Measurements from ENCODE around the gene FASTKD3. TPM values are rescaled to one million over a fixed set of nuclear protein-coding genes. Genes with fewer than 3 reads are reported as not detected.

Gene FASTKD3
- total and polyA plus RNA-seq, 4 donors = 6.3 to 11.3 (median 9.5) TPM

GRCh38 chr5:7837403-7837802, 31.4 kb downstream of the FASTKD3 start (continued):
- no peak for TF ChIP-seq FOXA2 (IDR thresholded peaks at IDR 0.05)

- Histone ChIP-seq H3K27ac (ENCODE audit: low read depth in 1 of 2, low read length in 2 of 2) (no peak overlapping the region), H3K36me3 (ENCODE audit: control insufficient read depth in 4 of 4, insufficient read depth in 3 of 4, low read depth in 1 of 4, low read length in 3 of 4) (no peaks in the 10 kb centered on the region), H3K9ac (ENCODE audit: low read depth in 1 of 2, low read length in 2 of 2) (no peak overlapping the region), H3K9me3 (ENCODE audit: control insufficient read depth in 4 of 4, low read length in 3 of 4) (no peaks in the 10 kb centered on the region), H3K27me3 (ENCODE audit: control insufficient read depth in 4 of 4, insufficient read depth in 4 of 4, low read length in 3 of 4) (no peaks in the 10 kb centered on the region), H3K4me1 (ENCODE audit: control insufficient read depth in 4 of 4, insufficient read depth in 4 of 4, low read length in 3 of 4) (no peaks in the 10 kb centered on the region), H3K4me3 (ENCODE audit: low read depth in 1 of 3, low read length in 3 of 3) (no peak overlapping the region)
- 90% methylated on average over 4 of the region's 4 CpGs for WGBS
- no peak for DNase-seq (ENCODE audit: low spot score)
- TF ChIP-seq ZBTB33 (IDR thresholded peaks at IDR 0.05) = no peak
- TF ChIP-seq FOXA2 (IDR thresholded peaks at IDR 0.05) = no peak
- no peak for TF ChIP-seq EGR1 (IDR thresholded peaks at IDR 0.05; ENCODE audit: low read depth in 2 of 2)
- TF ChIP-seq ATF3 (IDR thresholded peaks at IDR 0.05) = no peak
- TF ChIP-seq REST (IDR thresholded peaks at IDR 0.05) = no peak
- no peak for TF ChIP-seq YY1 (IDR thresholded peaks at IDR 0.05)
- no peak for TF ChIP-seq RXRA (IDR thresholded peaks at IDR 0.05)
- no peak for TF ChIP-seq FOXA1 (IDR thresholded peaks at IDR 0.05)
- no peak for TF ChIP-seq CTCF (IDR thresholded peaks at IDR 0.05; ENCODE audit: low read depth, low read length, missing input control)
- TF ChIP-seq SP1 (IDR thresholded peaks at IDR 0.05) = no peak
- TF ChIP-seq HNF4G (IDR thresholded peaks at IDR 0.05) = no peak
Measured at GRCh38 chr5:7834982-7835381, 33.8 kb downstream of the FASTKD3 start.

GRCh38 chr5:7828269-7828668, 40.6 kb downstream of the FASTKD3 start:
- H3K4me1 ChIP-seq (ENCODE audit: control insufficient read depth in 4 of 4, insufficient read depth in 4 of 4, low read length in 3 of 4) = no peaks in the 10 kb centered on the region
- H3K27me3 ChIP-seq (ENCODE audit: control insufficient read depth in 4 of 4, insufficient read depth in 4 of 4, low read length in 3 of 4) = peaks cover 0 to under 1% (median 0%) of the 10 kb centered on the region in 4 donors
- H3K36me3 ChIP-seq (ENCODE audit: control insufficient read depth in 4 of 4, insufficient read depth in 3 of 4, low read depth in 1 of 4, low read length in 3 of 4) = no peaks in the 10 kb centered on the region
- H3K9me3 ChIP-seq (ENCODE audit: control insufficient read depth in 4 of 4, low read length in 3 of 4) = no peaks in the 10 kb centered on the region
- no peak overlapping the region for H3K27ac ChIP-seq (ENCODE audit: low read depth in 1 of 2, low read length in 2 of 2)
- WGBS = 77% methylated on average over 10 of the region's 10 CpGs
- no peak overlapping the region for H3K9ac ChIP-seq (ENCODE audit: low read depth in 1 of 2, low read length in 2 of 2)
- DNase-seq (ENCODE audit: low spot score) = no peak
- no peak overlapping the region for H3K4me3 ChIP-seq (ENCODE audit: low read depth in 1 of 3, low read length in 3 of 3)
- no peak for TF ChIP-seq JUND (IDR thresholded peaks at IDR 0.05)
- no peak for TF ChIP-seq HNF4A (conservative IDR thresholded peaks at IDR 0.05)
- no peak for TF ChIP-seq SP1 (IDR thresholded peaks at IDR 0.05)
- no peak for TF ChIP-seq RXRA (IDR thresholded peaks at IDR 0.05)
- TF ChIP-seq FOXA1 (IDR thresholded peaks at IDR 0.05) = no peak
- no peak for TF ChIP-seq FOXA2 (IDR thresholded peaks at IDR 0.05)
- TF ChIP-seq ATF3 (IDR thresholded peaks at IDR 0.05) = no peak
- TF ChIP-seq NR2F2 (IDR thresholded peaks at IDR 0.05) = no peak
- TF ChIP-seq CTCF (IDR thresholded peaks at IDR 0.05; ENCODE audit: low read depth, low read length, missing input control) = no peak
- no peak for TF ChIP-seq MAX (IDR thresholded peaks at IDR 0.05)
- no peak for TF ChIP-seq REST (IDR thresholded peaks at IDR 0.05)
- no peak for TF ChIP-seq RAD21 (IDR thresholded peaks at IDR 0.05)
- no peak for TF ChIP-seq YY1 (IDR thresholded peaks at IDR 0.05)
